H1 (cell line): ENCODE results near the gene RGMB. TPM values are rescaled to one million over a fixed set of nuclear protein-coding genes. Genes with fewer than 3 reads are reported as not detected.

Experiments used
- CTCF ChIA-PET: fragments of 300-600 bp; sonication (Branson Sonifier 250); formaldehyde crosslinking; loops from one replicate; lab custom pipeline; 2021; ENCODE audit not compliant: partially characterized antibody; lab: Charles Lee
- POLR2A ChIA-PET: fragments of 300-600 bp; sonication (Branson Sonifier 250); formaldehyde crosslinking; loops from one replicate; lab custom pipeline; 2021; ENCODE audit warnings: inconsistent platforms; ENCODE audit not compliant: partially characterized antibody; lab: Charles Lee
- DNase-seq, 2 experiments: peaks; one replicate each; pipeline versions ENCODE4 v3.0.0 to v3.0.0-alpha.2; 2010 to 2022; ENCODE audit warnings: low spot score in 2 of 2, low read depth in 1 of 2, mixed read lengths in 1 of 2
- FAIRE-seq: peaks from 2 replicates; lab custom pipeline; 2011; peaks lifted over from hg19 to GRCh38; lab: Jason Lieb, UNC
- H2AFZ ChIP-seq: 2 replicates; pipeline ENCODE4 v1.8.1; 2012; ENCODE audit warnings: low read length, inconsistent platforms
- H2AK5ac ChIP-seq: 2 replicates; pipeline ENCODE4 v1.6.1; 2013; ENCODE audit warnings: low read depth, low read length
- H2BK120ac ChIP-seq: replicated peaks from 2 replicates; pipeline ENCODE3; 2013; ENCODE audit warnings: low read depth, low read length, inconsistent platforms
- H2BK12ac ChIP-seq: 2 replicates; pipeline ENCODE4 v1.6.1; 2013; ENCODE audit warnings: low read depth, low read length
- H2BK15ac ChIP-seq: 2 replicates; pipeline ENCODE4 v1.6.1; 2013; ENCODE audit warnings: low read length
- H2BK20ac ChIP-seq: 2 replicates; pipeline ENCODE4 v1.6.1; 2013; ENCODE audit warnings: low read length
- H2BK5ac ChIP-seq: 2 replicates; pipeline ENCODE4 v1.6.1; 2013; ENCODE audit warnings: low read depth, low read length
- H3K14ac ChIP-seq: 2 replicates; pipeline ENCODE4 v1.6.1; 2013; ENCODE audit warnings: inconsistent platforms; ENCODE audit not compliant: insufficient read length
- H3K18ac ChIP-seq: 2 replicates; pipeline ENCODE4 v1.6.1; 2013; ENCODE audit warnings: low read length; ENCODE audit errors: extremely low read depth
- H3K23ac ChIP-seq: 2 replicates; pipeline ENCODE4 v1.6.1; 2013; ENCODE audit warnings: inconsistent platforms; ENCODE audit not compliant: insufficient read length
- H3K23me2 ChIP-seq: 2 replicates; pipeline ENCODE4 v1.6.1; 2013; ENCODE audit warnings: low read depth, low read length
- H3K27ac ChIP-seq: 2 replicates; pipeline ENCODE4 v1.6.1; 2011; ENCODE audit warnings: low read depth, low read length, inconsistent platforms
- H3K27me3 ChIP-seq, 4 experiments: replicated peaks in 1 of 4; 1 replicate in 1 of 4; 2 replicates in 3 of 4; pipeline versions ENCODE4 v1.6.1 to v1.8.1; 2011 to 2013; ENCODE audit warnings: low read length in 3 of 4, mild to moderate bottlenecking in 3 of 4, inconsistent platforms in 2 of 4, mixed read lengths in 2 of 4, moderate library complexity in 1 of 4; ENCODE audit not compliant: control insufficient read depth in 3 of 4, insufficient read depth in 3 of 4; ENCODE audit errors: extremely low read depth in 1 of 4
- H3K36me3 ChIP-seq, 4 experiments: 2 replicates each; pipeline versions ENCODE4 v1.6.1 to v1.8.1; 2011 to 2013; ENCODE audit warnings: mild to moderate bottlenecking in 4 of 4, low read length in 3 of 4, moderate library complexity in 2 of 4, control low read depth in 1 of 4, inconsistent platforms in 1 of 4; ENCODE audit not compliant: insufficient read depth in 4 of 4, control insufficient read depth in 2 of 4
- H3K4ac ChIP-seq: replicated peaks from 2 replicates; pipeline ENCODE3; 2013; ENCODE audit warnings: low read length, low read depth, mixed read lengths, inconsistent platforms; ENCODE audit not compliant: insufficient read length
- H3K4me1 ChIP-seq, 4 experiments: replicated peaks in 1 of 4; 1 replicate in 1 of 4; 2 replicates in 3 of 4; pipeline versions ENCODE4 v1.6.1 to v1.8.1; 2011 to 2013; ENCODE audit warnings: low read length in 3 of 4, inconsistent platforms in 2 of 4, mixed read lengths in 1 of 4; ENCODE audit not compliant: insufficient read depth in 4 of 4, control insufficient read depth in 3 of 4
- H3K4me2 ChIP-seq, 2 experiments: 2 replicates each; pipeline versions ENCODE4 v1.6.1 to v1.8.1; 2011 to 2013; ENCODE audit warnings: low read depth in 2 of 2, low read length in 2 of 2, control low read depth in 1 of 2, inconsistent platforms in 1 of 2, mild to moderate bottlenecking in 1 of 2; ENCODE audit not compliant: insufficient read depth in 1 of 2
- H3K4me3 ChIP-seq, 4 experiments: fragments of 200-600, 300-600 bp in 1 of 4; sonication (generic), shearing (Covaris generic), sonication (Bioruptor Twin) in 1 of 4; 2 replicates each; pipeline versions ENCODE4 v1.5.1 to v1.8.1; 2011 to 2016; ENCODE audit warnings: low read length in 4 of 4, low read depth in 3 of 4, control low read depth in 2 of 4, inconsistent platforms in 2 of 4, mild to moderate bottlenecking in 2 of 4, mixed read lengths in 1 of 4, moderate library complexity in 1 of 4; ENCODE audit not compliant: insufficient read depth in 2 of 4; ENCODE audit errors: extremely low read depth in 1 of 4
- H3K56ac ChIP-seq: replicated peaks from 2 replicates; pipeline ENCODE3; 2013; ENCODE audit warnings: low read depth, mild to moderate bottlenecking, mixed read lengths, low read length, inconsistent platforms; ENCODE audit not compliant: insufficient read length
- H3K79me1 ChIP-seq: 2 replicates; pipeline ENCODE4 v1.6.1; 2013; ENCODE audit warnings: low read depth, low read length, control low read depth
- H3K79me2 ChIP-seq, 2 experiments: 2 replicates each; pipeline versions ENCODE4 v1.6.1 to v1.8.1; 2012 to 2013; ENCODE audit warnings: low read length in 2 of 2, mild to moderate bottlenecking in 2 of 2, inconsistent platforms in 1 of 2; ENCODE audit not compliant: insufficient read depth in 2 of 2, control insufficient read depth in 1 of 2
- H3K9ac ChIP-seq, 4 experiments: replicated peaks in 1 of 4; 1 replicate in 1 of 4; 2 replicates in 3 of 4; pipeline versions ENCODE4 v1.6.1 to v1.8.1; 2011 to 2013; ENCODE audit warnings: low read depth in 3 of 4, low read length in 3 of 4, control low read depth in 2 of 4, mild to moderate bottlenecking in 2 of 4, moderate library complexity in 2 of 4, inconsistent platforms in 1 of 4; ENCODE audit errors: extremely low read depth in 1 of 4
- H3K9me3 ChIP-seq, 2 experiments: 2 replicates each; pipeline versions ENCODE4 v1.6.1 to v1.8.1; 2012 to 2013; ENCODE audit warnings: mild to moderate bottlenecking in 2 of 2, moderate library complexity in 2 of 2, control low read depth in 1 of 2, inconsistent platforms in 1 of 2, low read depth in 1 of 2, low read length in 1 of 2, mixed read lengths in 1 of 2; ENCODE audit not compliant: insufficient read depth in 2 of 2
- H4K20me1 ChIP-seq, 2 experiments: replicated peaks in 1 of 2; 2 replicates each; pipeline versions ENCODE3 to v1.8.1; 2011 to 2013; ENCODE audit warnings: inconsistent platforms in 2 of 2, low read length in 2 of 2, mild to moderate bottlenecking in 1 of 2; ENCODE audit not compliant: insufficient read depth in 2 of 2, control insufficient read depth in 1 of 2
- H4K5ac ChIP-seq: 2 replicates; pipeline ENCODE4 v1.6.1; 2013; ENCODE audit warnings: low read length, low read depth, mixed read lengths, inconsistent platforms; ENCODE audit not compliant: insufficient read length
- H4K8ac ChIP-seq: 2 replicates; pipeline ENCODE4 v1.8.0; 2013; ENCODE audit warnings: mild to moderate bottlenecking, moderate library complexity, low read length, inconsistent platforms; ENCODE audit not compliant: insufficient read depth; ENCODE audit errors: extremely low read depth
- H4K91ac ChIP-seq: replicated peaks from 2 replicates; pipeline ENCODE3; 2013; ENCODE audit warnings: low read length, mixed read lengths, inconsistent platforms; ENCODE audit not compliant: insufficient read length
- HDAC6 ChIP-seq: IDR thresholded peaks from one replicate; pipeline ENCODE4 v1.7.1; 2012; ENCODE audit warnings: low read depth, mild to moderate bottlenecking, inconsistent platforms, low read length, moderate library complexity
- YY1 ChIP-seq: IDR thresholded peaks from 2 replicates; pipeline ENCODE4 v1.6.1; 2011; ENCODE audit warnings: low read depth, mild to moderate bottlenecking, low read length
- WGBS, 2 experiments: shearing (Covaris generic) in 1 of 2; methylation state at CpG; one replicate each; pipeline versions ENCODE4 v1.1.6 to v1.1.7; 2013 to 2015; ENCODE audit warnings: low lambda C conversion rate in 2 of 2, mixed read lengths in 2 of 2, inconsistent platforms in 1 of 2, low coverage in 1 of 2, missing lambda C conversion rate in 1 of 2; ENCODE audit not compliant: insufficient replicate concordance in 2 of 2, insufficient coverage in 1 of 2, insufficient read length in 1 of 2; ENCODE audit errors: extremely low coverage in 1 of 2, missing lambda C conversion rate in 1 of 2; 5-methylcytosine and 5-hydroxymethylcytosine counted together
- polyA plus RNA-seq, 7 experiments: library from polyadenylated mRNA; depleted of rRNA in 3 of 7; stranded (reverse) in 5 of 7; unstranded in 2 of 7; fragments of >200 nt in 5 of 7; fragments of 200-250 nt in 2 of 7; gene quantifications; 1 replicate in 5 of 7; 2 replicates in 1 of 7; 4 replicates in 1 of 7; pipeline versions ENCODE4 v1.2.1 to v1.2.3, GENCODE V29; 2011 to 2013; ENCODE audit warnings: missing spikeins in 2 of 7, mixed read lengths in 2 of 7
- total RNA-seq: library from RNA; stranded (reverse); fragmentation: NEBNext Ultra II Directional; extraction: Animal tissue kit (Norgen Biotek cat#: 25700); gene quantifications from 2 replicates; pipeline ENCODE4 v1.2.1, GENCODE V29; 2021

RGMB gene
- total and polyA plus RNA-seq, 2 of the 8 experiments (the other 6 are each of a cell fraction or from before 2014, with no cell fraction given): 11.7 to 27.0 TPM

DNA sequence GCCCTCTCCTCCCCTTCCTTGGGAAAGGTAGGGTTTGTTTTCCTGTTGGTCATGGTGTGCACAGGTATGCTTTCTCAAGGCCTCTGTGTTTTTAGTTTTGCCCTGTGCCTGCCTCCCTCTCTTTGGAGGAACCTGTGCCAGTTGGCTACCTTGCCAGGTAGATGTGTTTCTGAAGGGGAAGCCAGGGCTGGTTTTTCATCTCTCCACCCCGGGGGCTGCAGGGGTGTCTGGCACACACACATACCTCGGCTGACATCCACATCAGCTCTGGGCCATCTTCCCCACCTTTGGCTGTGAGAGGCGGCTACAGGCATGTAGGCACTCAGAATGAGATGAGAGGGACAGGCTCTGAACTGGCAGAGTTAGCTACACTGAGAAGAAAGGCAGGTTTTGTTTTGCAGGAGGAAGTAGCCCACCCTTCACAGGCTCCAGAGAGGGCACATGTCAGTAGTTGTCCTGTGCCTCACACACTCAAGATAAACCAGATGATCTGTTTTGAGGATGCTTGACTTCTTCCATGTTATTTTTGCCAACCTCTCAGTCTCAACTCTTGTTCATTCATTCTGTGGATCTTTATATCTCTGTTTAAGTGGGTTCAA is 9.7 kb downstream of the RGMB start:
- no peak overlapping the region for H3K4me3 ChIP-seq
- H3K27ac ChIP-seq: no peak overlapping the region
- peaks cover 14 to 98% of the 10 kb centered on the region in 2 experiments for H3K79me2 ChIP-seq
- H4K8ac ChIP-seq: no peak overlapping the region
- no peak overlapping the region for H2AK5ac ChIP-seq
- no peak overlapping the region for H3K56ac ChIP-seq
- no peak overlapping the region for H2BK5ac ChIP-seq
- H4K20me1 ChIP-seq: peaks cover 6 to 20% of the 10 kb centered on the region in 2 experiments
- H3K18ac ChIP-seq: no peak overlapping the region; the same call in 1 of the 2 replicates
- ChIA-PET POLR2A (interaction anchor here (0.7 to 2.5 kb wide), 5 partner anchors 8 to 16 kb away, joined by 3 to 7 read pairs (median 4); no protein-coding TSS in a partner anchor), CTCF (interaction anchor here (0.6 to 4.6 kb wide), 4 partner anchors 11 to 378 kb away, joined by 3 to 28 read pairs (median 3); no protein-coding TSS in a partner anchor)
- no peak overlapping the region for H2BK15ac ChIP-seq
- no peaks in the 10 kb centered on the region for H3K9me3 ChIP-seq
- FAIRE-seq (no peak), DNase-seq (no peak)
- WGBS, 2 experiments: 92% methylated on average over 3 of the region's 3 CpGs; no CpG with 5 or more reads in 1 of the 2 experiments
- H3K14ac ChIP-seq: no peak overlapping the region
- H3K9ac ChIP-seq: no peak overlapping the region
- H2BK12ac ChIP-seq: no peak overlapping the region
- H3K4ac ChIP-seq: no peak overlapping the region
- TF ChIP-seq HDAC6: no peak
- TF ChIP-seq YY1: no peak
- no peak overlapping the region for H4K5ac ChIP-seq
- H3K23ac ChIP-seq: no peak overlapping the region
- H3K27me3 ChIP-seq: no peaks in the 10 kb centered on the region
- peaks cover 2 to 59% (median 22%) of the 10 kb centered on the region in 4 experiments; a peak in 7 of 8 replicates for H3K36me3 ChIP-seq
- H2BK20ac ChIP-seq: no peak overlapping the region
- no peak overlapping the region for H3K4me2 ChIP-seq
- no peak overlapping the region for H2BK120ac ChIP-seq
- no peak overlapping the region for H4K91ac ChIP-seq
- H2AFZ ChIP-seq: no peak overlapping the region
- peaks cover 0 to 11% (median 4%) of the 10 kb centered on the region in 4 experiments; a peak in 3 of 7 replicates for H3K4me1 ChIP-seq
- H3K23me2 ChIP-seq: no peaks in the 10 kb centered on the region
- peaks cover 10% of the 10 kb centered on the region for H3K79me1 ChIP-seq
